GM12801 (cell line): ENCODE results near the gene ZNF687.

Experiments used
- CTCF ChIP-seq: IDR thresholded peaks from one replicate; pipeline ENCODE4 v1.5.1; 2011; ENCODE audit warnings: control low read depth; ENCODE audit not compliant: insufficient read length; ENCODE audit errors: extremely low read depth

ZNF687 gene

GRCh38 chr1:151318975-151319374 lies 36.9 kb downstream of the ZNF687 start:
- TF ChIP-seq CTCF: no peak

GRCh38 chr1:151324390-151324930 lies 42.4 kb downstream of the ZNF687 start:
- TF ChIP-seq CTCF: no peak

- no peak for TF ChIP-seq CTCF
Observed at GRCh38 chr1:151325231-151325630, 43.1 kb downstream of the ZNF687 start.

- TF ChIP-seq CTCF: no peak
Observed at GRCh38 chr1:151325646-151326429, 43.7 kb downstream of the ZNF687 start.

GRCh38 chr1:151326619-151327222 lies 44.6 kb downstream of the ZNF687 start:
- TF ChIP-seq CTCF: no peak

GRCh38 chr1:151327223-151327902 lies 45.3 kb downstream of the ZNF687 start, which contains the start of gene PI4KB:
PI4KB (minus strand) TSS chr1:151327416; CDS start chr1:151316481, 10,935 bp downstream.
- no peak for TF ChIP-seq CTCF
